Activated naive CD8-positive, alpha-beta T cell treated with anti-CD3 and anti-CD28 coated beads, Interleukin-2, amount 50 U/mL, for 24 hours (primary cell): Measurements from ENCODE around the gene NPAT.

Experiments used
- ATAC-seq: fragments of 150-1000 bp; cut with Tn5 transposase; one replicate; pipeline ENCODE4 v1.10.0; 2021
- DNase-seq: peaks from one replicate; pipeline ENCODE4 v3.0.0; 2021
- H3K27ac Mint-ChIP-seq: one replicate; pipeline ENCODE4 v1.8.0; 2021; ENCODE audit warnings: mild to moderate bottlenecking, mixed read lengths
- H3K27me3 Mint-ChIP-seq: one replicate; pipeline ENCODE4 v1.8.0; 2021; ENCODE audit warnings: mixed read lengths
- H3K36me3 Mint-ChIP-seq: one replicate; pipeline ENCODE4 v1.8.0; 2021; ENCODE audit warnings: low read depth, mixed read lengths
- H3K4me1 Mint-ChIP-seq: one replicate; pipeline ENCODE4 v1.8.0; 2021; ENCODE audit warnings: mixed read lengths
- H3K4me3 Mint-ChIP-seq: one replicate; pipeline ENCODE4 v1.8.0; 2021; ENCODE audit warnings: mild to moderate bottlenecking, moderate library complexity, mixed read lengths
- H3K9me3 Mint-ChIP-seq: one replicate; pipeline ENCODE4 v1.8.0; 2021; ENCODE audit warnings: mixed read lengths

The NPAT gene

GRCh38 chr11:108115500-108116140 lies 106.8 kb downstream of the NPAT start:
- ATAC-seq (no peak), DNase-seq (no peak)
- no peaks in the 10 kb centered on the region for H3K36me3 Mint-ChIP-seq
- no peaks in the 10 kb centered on the region for H3K9me3 Mint-ChIP-seq
- no peaks in the 10 kb centered on the region for H3K27me3 Mint-ChIP-seq
- H3K4me1 Mint-ChIP-seq = peaks cover 4% of the 10 kb centered on the region
- H3K27ac Mint-ChIP-seq = no peak overlapping the region
- H3K4me3 Mint-ChIP-seq = no peak overlapping the region

GRCh38 chr11:108112057-108112456 lies 110.4 kb downstream of the NPAT start:
- Mint-ChIP-seq H3K27me3 (no peaks in the 10 kb centered on the region), H3K36me3 (no peaks in the 10 kb centered on the region), H3K27ac (no peak overlapping the region), H3K4me3 (no peak overlapping the region), H3K9me3 (no peaks in the 10 kb centered on the region), H3K4me1 (no peaks in the 10 kb centered on the region)
- DNase-seq = no peak
- ATAC-seq = no peak

GRCh38 chr11:108111126-108111525 lies 111.3 kb downstream of the NPAT start:
- no peak overlapping the region for H3K4me3 Mint-ChIP-seq
- H3K27me3 Mint-ChIP-seq = no peaks in the 10 kb centered on the region
- DNase-seq (no peak), ATAC-seq (no peak)
- no peaks in the 10 kb centered on the region for H3K9me3 Mint-ChIP-seq
- no peaks in the 10 kb centered on the region for H3K4me1 Mint-ChIP-seq
- H3K36me3 Mint-ChIP-seq = no peaks in the 10 kb centered on the region
- H3K27ac Mint-ChIP-seq = no peak overlapping the region
